Ectodermal cell (in vitro differentiated cells): ENCODE data around the gene SEMA3B.

Experiments
- H3K27ac ChIP-seq: 2 replicates; pipeline ENCODE4 v1.7.0; 2013; ENCODE audit warnings: mild to moderate bottlenecking, low read depth, low read length; ENCODE audit not compliant: insufficient read depth, poor library complexity, severe bottlenecking
- H3K27me3 ChIP-seq: 2 replicates; pipeline ENCODE4 v1.7.0; 2013; ENCODE audit warnings: mild to moderate bottlenecking, low read length; ENCODE audit not compliant: insufficient read depth, control insufficient read depth, poor library complexity, severe bottlenecking
- H3K36me3 ChIP-seq: one replicate; pipeline ENCODE4 v1.7.0; 2013; ENCODE audit warnings: low read length; ENCODE audit not compliant: control insufficient read depth, insufficient read depth
- H3K4me1 ChIP-seq: one replicate; pipeline ENCODE4 v1.7.0; 2013; ENCODE audit warnings: low read length; ENCODE audit not compliant: control insufficient read depth, insufficient read depth
- H3K4me3 ChIP-seq: 2 replicates; pipeline ENCODE4 v1.7.0; 2013; ENCODE audit warnings: low read depth, low read length, control low read depth; ENCODE audit not compliant: insufficient read depth
- H3K9me3 ChIP-seq: 2 replicates; pipeline ENCODE4 v1.7.0; 2013; ENCODE audit warnings: mild to moderate bottlenecking, low read length, moderate library complexity; ENCODE audit not compliant: control insufficient read depth
- WGBS, 2 experiments: methylation state at CpG; one replicate each; pipeline ENCODE4 v1.1.7; 2013; ENCODE audit warnings: missing lambda C conversion rate in 2 of 2; 5-methylcytosine and 5-hydroxymethylcytosine counted together

Gene SEMA3B

GRCh38 chr3:50293079-50293801, 24.3 kb downstream of the SEMA3B start:
- Histone ChIP-seq H3K27me3 (no peaks in the 10 kb centered on the region), H3K9me3 (no peaks in the 10 kb centered on the region), H3K27ac (peak overlapping the region; percentile 39), H3K4me1 (peaks cover 6% of the 10 kb centered on the region), H3K4me3 (no peak overlapping the region), H3K36me3 (peaks cover 16% of the 10 kb centered on the region)
- 89 to 92% methylated on average over 12 of the region's 12 CpGs for WGBS, 2 experiments

- H3K4me1 ChIP-seq: peaks cover 13% of the 10 kb centered on the region
- no peak overlapping the region for H3K27ac ChIP-seq
- no peaks in the 10 kb centered on the region for H3K27me3 ChIP-seq
- no peak overlapping the region for H3K4me3 ChIP-seq
- peaks cover 8% of the 10 kb centered on the region for H3K36me3 ChIP-seq
- 90 to 91% methylated on average over 4 of the region's 4 CpGs for WGBS, 2 experiments
- H3K9me3 ChIP-seq: no peaks in the 10 kb centered on the region
These were observed 25.1 kb downstream of the SEMA3B start for GRCh38 chr3:50294089-50294488.

- no peak overlapping the region for H3K4me3 ChIP-seq
- 93% methylated on average over 22 of the region's 22 CpGs for WGBS, 2 experiments
- peaks cover 3% of the 10 kb centered on the region for H3K36me3 ChIP-seq
- H3K4me1 ChIP-seq: peaks cover 13% of the 10 kb centered on the region
- H3K27ac ChIP-seq: no peak overlapping the region
- no peaks in the 10 kb centered on the region for H3K9me3 ChIP-seq
- H3K27me3 ChIP-seq: no peaks in the 10 kb centered on the region
These were observed 25.8 kb downstream of the SEMA3B start for GRCh38 chr3:50294492-50295403.

GRCh38 chr3:50295553-50296431, 26.8 kb downstream of the SEMA3B start:
- WGBS, 2 experiments: 89 to 91% methylated on average over 8 of the region's 8 CpGs
- H3K4me1 ChIP-seq: peaks cover 13% of the 10 kb centered on the region

GRCh38 chr3:50296721-50297383, 27.9 kb downstream of the SEMA3B start:
- no peak overlapping the region for H3K4me3 ChIP-seq
- no peaks in the 10 kb centered on the region for H3K36me3 ChIP-seq
- WGBS, 2 experiments: 95 to 96% methylated on average over 18 of the region's 18 CpGs
- no peaks in the 10 kb centered on the region for H3K27me3 ChIP-seq
- no peak overlapping the region for H3K27ac ChIP-seq
- H3K9me3 ChIP-seq: no peaks in the 10 kb centered on the region
- peaks cover 8% of the 10 kb centered on the region for H3K4me1 ChIP-seq

More at GRCh38 chr3:50295553-50296431, 26.8 kb downstream of the SEMA3B start:
- no peak overlapping the region for H3K4me3 ChIP-seq
- no peak overlapping the region for H3K27ac ChIP-seq
- H3K27me3 ChIP-seq: no peaks in the 10 kb centered on the region
- no peaks in the 10 kb centered on the region for H3K36me3 ChIP-seq
- H3K9me3 ChIP-seq: no peaks in the 10 kb centered on the region

GRCh38 chr3:50297384-50297775, 28.4 kb downstream of the SEMA3B start:
- no peaks in the 10 kb centered on the region for H3K27me3 ChIP-seq
- no peak overlapping the region for H3K4me3 ChIP-seq
- WGBS, 2 experiments: 98 to 99% methylated on average over 2 of the region's 2 CpGs
- H3K36me3 ChIP-seq: no peaks in the 10 kb centered on the region
- H3K4me1 ChIP-seq: peaks cover 8% of the 10 kb centered on the region
- H3K27ac ChIP-seq: no peak overlapping the region
- no peaks in the 10 kb centered on the region for H3K9me3 ChIP-seq

GRCh38 chr3:50297896-50298725, 29.2 kb downstream of the SEMA3B start:
- H3K4me1 ChIP-seq: peaks cover 10% of the 10 kb centered on the region
- H3K36me3 ChIP-seq: no peaks in the 10 kb centered on the region
- WGBS, 2 experiments: 62 to 68% methylated on average over 9 of the region's 9 CpGs
- no peak overlapping the region for H3K27ac ChIP-seq
- H3K4me3 ChIP-seq: peak overlapping the region; percentile 89
- H3K27me3 ChIP-seq: no peaks in the 10 kb centered on the region
- no peaks in the 10 kb centered on the region for H3K9me3 ChIP-seq

GRCh38 chr3:50298836-50299637, 30.1 kb downstream of the SEMA3B start, which contains the start of the genes HYAL3 and NAA80:
TSS of gene HYAL3 (minus strand) at chr3:50299405. CDS start at chr3:50295602, 3,803 bp downstream.
TSS of gene NAA80 (minus strand) at chr3:50299405. CDS start at chr3:50297463, 1,942 bp downstream.
- 1% methylated on average over 61 of the region's 61 CpGs for WGBS, 2 experiments
- H3K4me3 ChIP-seq: peak within 1 kb of the TSS; percentile 89
- H3K36me3 ChIP-seq: no peaks in the 10 kb centered on the region
- no peaks in the 10 kb centered on the region for H3K27me3 ChIP-seq
- peaks cover 12% of the 10 kb centered on the region for H3K4me1 ChIP-seq
- no peaks in the 10 kb centered on the region for H3K9me3 ChIP-seq
- no peak within 1 kb of the TSS for H3K27ac ChIP-seq
